Body of pancreas (tissue), 4 donors: ENCODE results near the gene ZFHX3.

ENCODE experiments used
- CTCF ChIP-seq, 7 experiments: fragments of 450-650 bp in 4 of 7; fragments of 200-600 bp in 3 of 7; sonication (generic) in 3 of 7; IDR thresholded peaks; one replicate each; pipeline ENCODE4 v1.5.1; 2016 to 2019; ENCODE audit warnings: antibody characterized with exemption in 7 of 7
- POLR2A ChIP-seq, 3 donors: fragments of 450-650 bp; IDR thresholded peaks; one replicate each; pipeline ENCODE4 v1.6.1; 2016; ENCODE audit warnings: antibody characterized with exemption in 3 of 3, mild to moderate bottlenecking in 2 of 3

- TF ChIP-seq POLR2A (IDR thresholded peaks at IDR 0.05) = no peak
- no peak for TF ChIP-seq CTCF (IDR thresholded peaks at IDR 0.05)
These were observed 136.0 kb downstream of the ZFHX3 start for GRCh38 chr16:72911971-72912370.
